IPS-NIHi11 (cell line): ENCODE measurements around the gene GTF2A2.
"Not testable (repeated sequence)": the region's sequence is repeated elsewhere in the genome, so short reads cannot be mapped to it uniquely, and the experiment has no call there.

Experiments used
- DNase-seq: peaks from one replicate; pipeline ENCODE4 v3.0.0; 2012; ENCODE audit warnings: mixed read lengths, low spot score

Gene GTF2A2, protein sequence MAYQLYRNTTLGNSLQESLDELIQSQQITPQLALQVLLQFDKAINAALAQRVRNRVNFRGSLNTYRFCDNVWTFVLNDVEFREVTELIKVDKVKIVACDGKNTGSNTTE

DNA sequence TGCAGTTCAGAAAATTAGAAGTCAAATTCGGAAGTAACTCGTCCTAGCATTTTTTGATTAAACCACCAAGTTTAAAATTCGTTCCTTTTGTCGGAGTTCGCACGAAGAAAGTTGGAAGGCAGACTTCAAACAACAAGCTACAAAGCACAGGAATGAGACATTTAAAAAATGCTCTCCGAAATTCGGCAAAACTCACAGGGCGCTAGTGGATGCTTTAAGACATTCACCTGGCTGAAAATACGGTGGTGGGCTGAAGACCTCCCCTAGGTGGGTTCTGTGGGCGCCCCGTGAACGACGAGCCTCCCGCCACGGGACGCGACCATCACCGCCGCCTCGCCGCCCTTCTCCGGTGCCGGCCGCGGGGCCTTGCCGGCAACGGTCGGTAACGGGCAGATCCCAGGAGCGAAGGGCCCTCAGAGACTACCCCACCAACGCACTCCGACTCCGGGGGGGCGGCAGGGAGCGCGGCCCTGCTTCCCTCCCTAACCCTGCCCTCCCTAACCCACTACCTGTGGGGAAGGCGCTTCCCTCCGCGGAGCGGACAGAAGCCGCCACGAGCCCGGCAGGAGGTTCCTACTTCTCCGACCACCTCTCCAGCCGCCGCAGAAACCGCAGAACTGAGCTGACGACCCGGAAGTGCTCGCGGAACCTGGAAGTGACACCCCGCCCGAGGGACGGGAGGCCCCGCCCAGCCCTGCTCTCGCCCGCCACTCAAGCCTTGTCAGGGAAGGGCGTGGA is at the start of gene GTF2A2:
Gene GTF2A2 (minus strand): TSS at position 619 of the 738 bp plus-strand sequence. CDS start 5,238 bp downstream, outside the sequence.
- peak; percentile 98 for DNase-seq

DNA sequence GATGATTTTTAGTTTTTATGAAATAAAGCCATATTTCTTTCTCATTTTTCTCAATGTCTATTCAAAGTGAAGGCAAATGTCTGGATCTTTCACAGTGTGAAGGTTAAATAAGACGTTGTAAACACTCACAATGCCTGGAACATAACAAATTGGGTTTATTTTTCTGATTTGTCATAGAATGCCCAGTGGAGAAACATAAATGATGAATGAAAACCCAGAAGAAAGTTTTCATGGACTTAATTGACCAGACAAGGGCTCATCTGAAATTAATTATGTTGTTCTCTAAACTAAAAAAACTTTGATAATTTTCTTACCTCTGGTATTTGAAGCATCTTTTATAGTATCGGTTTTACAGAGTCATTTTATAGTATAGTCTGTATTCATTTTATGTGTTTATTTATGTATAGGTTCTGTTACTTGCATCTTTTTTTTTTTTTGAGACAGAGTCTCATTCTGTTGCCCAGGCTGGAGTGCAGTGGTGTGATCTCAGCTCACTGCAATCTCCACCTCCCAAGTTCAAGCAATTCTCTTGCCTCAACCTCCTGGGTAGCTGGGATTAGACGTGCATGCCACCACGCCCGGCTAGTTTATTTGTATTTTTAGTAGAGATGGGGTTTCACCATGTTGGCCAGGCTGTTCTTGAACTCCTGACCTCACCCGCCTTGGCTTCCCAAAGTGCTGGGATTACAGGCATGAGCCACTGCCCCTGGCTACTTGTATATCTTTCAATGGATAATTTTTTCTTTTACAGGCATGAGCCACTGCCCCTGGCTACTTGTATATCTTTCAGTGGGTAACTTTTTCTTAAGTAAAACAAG is 46.9 kb upstream of the GTF2A2 start:
- no peak for DNase-seq

DNA sequence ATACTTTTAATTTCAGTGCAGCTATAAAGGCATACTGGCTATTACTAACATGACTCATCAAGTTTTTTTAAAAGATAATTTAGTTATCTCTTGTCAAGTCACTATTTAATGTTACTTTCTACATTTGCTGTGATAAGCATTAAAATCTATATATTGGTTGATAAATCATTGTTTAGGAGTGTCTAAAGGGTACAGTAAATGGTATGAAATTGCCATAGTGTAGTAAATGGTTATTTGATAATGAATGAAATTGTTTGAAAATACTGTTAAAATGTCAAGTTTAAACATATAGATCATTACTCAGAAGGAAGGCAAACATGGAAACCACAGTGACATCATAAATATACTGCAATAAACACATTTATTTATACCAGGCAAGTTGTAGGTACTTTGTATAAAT is 45.0 kb upstream of the GTF2A2 start:
- DNase-seq = no peak

DNA sequence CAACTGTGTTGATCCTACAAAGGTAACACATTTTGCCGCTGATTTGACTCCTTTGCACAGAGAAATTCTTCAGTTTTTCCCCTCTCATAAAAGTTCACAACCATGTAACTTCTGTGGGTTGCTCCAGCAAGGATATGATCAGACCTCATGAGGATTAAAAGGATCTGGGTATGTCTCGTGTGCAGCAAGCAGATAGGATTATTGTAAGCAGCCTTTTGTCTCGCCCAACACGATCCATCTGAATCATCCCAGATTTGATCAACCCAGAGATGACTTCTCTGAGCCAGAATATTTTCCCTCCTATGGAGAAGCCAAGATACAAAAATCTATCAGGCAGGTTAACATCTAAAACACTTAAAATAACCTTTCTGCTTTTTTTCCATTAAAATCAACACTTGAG is 44.6 kb upstream of the GTF2A2 start:
- no peak for DNase-seq

DNA sequence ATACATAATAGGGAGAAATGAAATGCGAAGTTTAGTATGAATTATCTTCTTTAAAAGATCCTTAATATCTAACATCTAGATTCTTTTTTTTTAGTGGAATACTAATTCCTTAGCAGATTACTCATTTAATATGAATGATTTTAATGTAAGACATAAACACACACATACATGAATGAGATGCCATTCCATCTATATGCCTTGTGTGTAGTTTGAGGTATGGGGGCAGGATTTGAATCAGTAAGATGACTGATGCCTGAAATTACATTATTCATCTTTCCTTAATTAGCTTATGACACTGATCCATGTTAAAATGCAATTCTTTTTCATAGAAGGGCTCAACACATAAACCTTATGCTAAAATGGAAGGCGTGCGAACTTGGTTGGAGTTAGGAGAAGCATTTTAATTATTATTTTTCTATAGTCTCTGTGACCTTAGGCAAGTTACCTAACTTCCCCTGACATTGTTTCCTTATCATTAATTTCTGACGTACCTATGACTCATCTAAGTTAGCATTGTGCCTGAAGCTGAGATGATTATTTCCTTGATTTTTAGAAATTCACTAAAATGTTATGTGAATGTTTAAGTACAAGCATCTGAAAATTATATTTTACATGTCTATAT is 42.6 kb upstream of the GTF2A2 start:
- DNase-seq = no peak

DNA sequence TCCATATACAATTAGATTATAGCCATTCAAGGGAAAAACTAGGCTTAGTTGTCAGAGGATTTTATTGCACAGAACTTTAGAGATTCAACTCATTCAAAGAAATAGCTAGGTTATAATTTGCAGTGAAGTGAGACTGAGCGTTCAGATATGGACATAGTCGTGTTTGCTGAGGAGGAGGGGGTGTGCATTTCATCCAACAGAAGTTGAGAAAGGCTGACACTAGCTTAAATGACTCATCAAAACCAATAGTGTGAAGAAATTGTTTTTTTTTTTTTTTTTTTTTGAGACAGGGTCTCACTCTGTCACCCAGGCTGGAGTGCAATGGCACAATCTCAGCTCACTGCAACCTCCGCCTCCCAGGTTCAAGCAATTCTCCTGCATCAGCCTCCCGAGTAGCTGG is 40.8 kb upstream of the GTF2A2 start:
- not testable (repeated sequence) for DNase-seq

DNA sequence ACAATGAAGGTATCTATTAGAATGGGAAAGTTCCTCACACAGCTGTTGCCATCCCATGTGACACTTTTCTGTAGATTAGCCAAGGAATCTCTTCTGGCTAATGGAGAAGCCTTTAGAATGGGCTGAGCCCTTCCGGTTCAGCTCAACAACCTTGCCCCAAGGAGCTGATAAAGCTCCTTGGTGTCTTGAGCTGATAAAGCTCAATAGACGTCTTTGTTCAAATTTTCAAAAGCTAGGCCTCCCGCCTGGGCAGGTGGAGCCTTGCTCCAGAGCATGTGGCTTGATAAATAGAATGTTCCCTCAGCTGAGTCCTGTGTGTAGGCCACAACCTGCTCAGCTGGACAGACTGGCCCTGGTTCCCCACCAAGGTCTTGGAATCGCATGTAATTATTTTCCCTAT is 39.0 kb upstream of the GTF2A2 start:
- DNase-seq = no peak

DNA sequence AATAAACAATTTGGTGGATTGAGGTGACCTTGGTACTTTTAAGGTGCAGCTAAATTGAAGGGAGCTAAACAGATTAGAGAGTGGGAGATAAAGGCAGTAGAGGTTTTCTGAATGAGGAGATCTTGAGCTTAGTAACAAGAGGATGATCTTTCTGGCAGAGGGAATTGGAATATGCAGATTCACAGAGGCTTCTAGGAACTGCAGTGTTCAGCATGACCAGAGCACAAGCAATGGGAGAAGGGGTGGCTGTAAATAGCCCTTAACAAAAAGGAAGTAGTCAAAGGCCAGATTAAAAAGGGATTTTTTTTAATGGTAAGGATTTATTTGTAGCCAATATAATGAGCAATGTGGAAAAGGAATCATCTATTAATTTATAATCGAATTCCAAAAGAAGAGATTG is 37.5 kb upstream of the GTF2A2 start:
- no peak for DNase-seq

DNA sequence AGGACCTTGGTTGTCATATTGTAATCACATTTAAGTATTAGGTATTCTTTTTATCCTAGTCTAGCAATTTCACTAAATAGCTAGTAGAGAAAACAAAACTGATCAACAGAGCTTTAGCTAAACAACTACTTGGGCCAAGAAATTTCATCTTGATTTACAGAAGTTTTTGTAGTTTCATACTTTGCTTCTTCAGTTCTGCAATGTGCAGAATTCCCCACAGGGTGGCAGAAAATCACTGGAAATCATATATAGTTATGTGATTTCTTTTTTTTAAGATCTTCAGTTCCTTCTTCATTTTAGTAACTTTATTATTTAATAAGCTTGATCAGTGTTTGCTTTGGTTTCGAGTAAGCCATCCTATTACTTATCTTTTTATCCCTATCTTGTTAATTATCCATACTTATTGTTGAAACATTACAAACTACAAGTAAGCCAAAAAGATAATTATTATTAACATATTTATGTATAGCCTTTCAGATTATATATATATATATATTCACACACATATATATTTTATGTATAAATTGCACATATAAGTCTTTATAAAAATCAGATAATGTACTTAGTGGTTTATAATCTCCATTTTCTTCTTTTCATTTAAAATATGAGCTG is 34.0 kb upstream of the GTF2A2 start:
- DNase-seq = no peak

DNA sequence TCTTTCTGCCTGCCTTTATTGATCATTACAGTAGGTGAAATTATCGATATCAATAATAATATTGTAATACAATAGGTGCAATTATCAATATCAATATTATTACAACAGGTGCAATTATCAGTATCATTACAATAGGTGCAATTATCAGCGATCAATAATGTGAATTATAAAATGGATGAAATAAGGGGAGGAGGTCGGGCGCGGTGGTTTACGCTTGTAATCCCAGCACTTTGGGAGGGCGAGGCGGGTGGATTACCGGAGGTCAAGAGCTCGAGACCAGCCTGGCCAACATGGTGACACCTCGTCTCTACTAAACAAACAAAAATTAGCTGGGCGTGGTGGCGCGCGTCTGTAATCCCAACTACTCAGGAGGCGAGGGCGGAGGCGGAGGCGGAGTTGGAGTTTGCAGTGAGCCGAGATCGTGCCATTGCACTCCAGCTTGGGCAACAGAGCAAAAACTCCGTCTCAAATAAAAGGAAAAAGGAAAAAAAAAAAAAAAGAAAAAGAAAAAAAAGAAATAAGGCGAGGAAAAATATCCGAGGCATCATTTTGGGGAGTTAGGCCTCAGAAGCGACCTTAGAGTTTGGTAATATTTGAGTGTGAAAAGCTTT is 32.4 kb upstream of the GTF2A2 start:
- DNase-seq = no peak

DNA sequence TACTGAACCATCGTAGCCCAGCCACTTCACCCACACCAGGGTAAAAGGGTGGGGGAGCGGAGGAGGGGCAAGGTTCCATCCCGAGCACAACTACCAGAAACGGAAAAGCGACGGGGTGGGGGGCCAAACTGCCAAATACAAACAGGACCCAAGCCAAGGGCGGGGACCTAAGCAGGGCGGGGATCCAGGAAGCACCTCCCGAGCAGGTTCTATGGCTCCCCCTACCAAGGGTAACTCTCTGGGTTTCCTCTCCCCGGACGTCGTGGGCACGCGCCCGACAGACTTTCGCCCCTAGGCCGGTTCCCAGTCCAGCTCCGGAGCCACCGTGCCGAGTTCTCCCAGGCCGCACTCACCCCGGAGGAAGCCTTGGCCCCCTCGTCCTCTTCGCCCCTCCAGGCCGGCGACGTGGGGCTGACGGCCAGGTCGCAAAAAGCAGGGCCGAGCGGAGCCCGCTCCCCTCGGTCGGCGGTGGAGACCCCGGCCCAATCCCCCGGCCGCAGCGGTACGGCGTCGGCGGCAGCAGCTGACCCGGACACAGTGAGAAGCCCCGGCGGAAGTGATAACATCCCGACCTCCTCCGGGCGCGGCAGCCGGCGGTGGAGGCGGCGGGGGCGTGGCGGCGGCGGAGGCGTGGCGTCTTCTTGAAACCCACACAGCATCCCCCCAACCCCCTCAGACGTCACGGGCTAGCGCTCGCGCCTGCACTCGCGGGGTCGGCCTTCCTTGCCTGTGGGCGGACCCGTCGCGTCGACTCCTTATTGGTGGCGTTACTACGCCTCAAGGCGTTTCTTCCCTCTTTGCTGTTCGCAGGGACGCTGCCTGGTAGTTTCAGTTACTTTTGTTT is 31.7 kb upstream of the GTF2A2 start, which contains the start of gene BNIP2:
Gene BNIP2 (minus strand): TSS at position 539 of the 844 bp plus-strand sequence. CDS start 6,863 bp downstream, outside the sequence.
- DNase-seq = peak; percentile 97

DNA sequence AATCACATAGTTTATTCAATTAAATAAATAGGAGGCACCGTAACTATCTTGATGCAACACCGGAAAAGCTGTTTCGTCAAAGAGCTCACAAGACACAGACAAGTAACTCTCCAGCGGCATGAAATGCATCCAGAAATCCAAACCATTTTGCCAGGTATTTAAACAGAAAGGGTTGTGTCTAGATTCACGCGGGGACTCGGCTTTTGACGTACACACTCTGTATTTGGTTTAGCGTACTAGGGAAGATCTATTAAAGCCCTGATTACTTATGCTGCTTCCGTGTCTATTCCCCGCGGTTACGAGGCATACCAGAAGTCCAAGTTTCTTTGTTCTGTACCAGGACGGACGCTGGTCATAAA is 31.1 kb upstream of the GTF2A2 start:
- no peak for DNase-seq

DNA sequence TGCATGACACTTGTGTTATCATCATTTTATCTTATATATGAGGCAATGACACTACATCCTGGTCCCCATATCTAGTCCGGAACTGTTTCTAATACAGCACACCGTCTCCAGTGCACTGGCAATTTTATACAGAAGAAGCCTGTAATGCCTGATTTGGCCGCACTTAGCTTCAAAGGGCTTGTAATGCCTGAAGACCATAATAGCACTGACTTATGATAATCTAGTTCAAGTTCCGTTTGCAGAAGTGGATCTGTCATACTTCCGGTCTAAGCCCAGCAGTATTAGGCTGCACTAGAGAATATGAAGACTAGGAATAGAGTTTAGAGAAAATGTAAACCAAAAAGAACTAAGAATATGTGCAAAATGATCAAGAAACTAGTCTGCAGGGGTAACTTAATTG is 30.5 kb upstream of the GTF2A2 start:
- DNase-seq = no peak

DNA sequence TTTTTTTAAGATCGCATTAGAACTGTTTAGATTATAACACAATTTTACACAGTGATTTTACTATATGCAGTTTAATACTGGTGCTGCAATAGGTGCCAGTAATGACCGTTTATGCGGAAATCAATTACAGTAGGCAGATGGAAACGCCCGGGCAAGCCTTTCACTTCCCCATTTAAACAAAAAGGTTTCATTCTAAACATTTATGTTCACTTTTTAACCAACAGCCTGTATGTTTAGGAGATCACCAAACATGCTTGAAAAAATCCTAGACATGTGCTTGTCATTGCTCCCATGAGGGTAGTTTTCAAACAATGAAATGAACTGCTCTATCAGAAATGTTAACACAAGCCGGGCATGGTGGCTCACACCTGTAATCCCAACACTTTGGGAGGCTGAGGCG is 29.1 kb upstream of the GTF2A2 start:
- no peak for DNase-seq

DNA sequence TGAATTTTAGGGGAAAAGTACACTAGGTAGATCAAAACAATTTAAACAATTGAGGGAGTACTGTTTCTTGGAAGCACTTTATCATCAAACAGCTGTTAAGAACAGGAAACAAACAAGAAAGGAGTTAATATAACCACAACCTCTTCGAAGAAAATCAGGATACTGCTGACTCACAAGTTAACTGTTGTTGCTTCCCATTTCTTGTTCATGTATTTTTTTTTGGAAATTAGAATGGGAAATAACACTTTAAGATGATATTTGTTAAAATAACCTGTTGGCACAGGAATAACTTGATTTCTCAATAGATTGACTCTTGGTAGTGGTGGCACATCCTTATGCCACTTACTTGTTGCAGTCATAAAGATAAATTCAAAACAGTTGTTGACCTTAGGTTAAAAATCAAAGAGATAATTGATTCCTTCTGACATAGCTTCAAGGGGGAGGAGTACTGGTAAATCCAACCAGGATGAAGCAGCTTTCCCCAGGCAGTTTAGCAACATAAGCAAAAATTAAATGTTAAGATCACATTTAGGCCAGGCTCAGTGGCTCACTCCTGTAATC is 28.5 kb upstream of the GTF2A2 start:
- no peak for DNase-seq

DNA sequence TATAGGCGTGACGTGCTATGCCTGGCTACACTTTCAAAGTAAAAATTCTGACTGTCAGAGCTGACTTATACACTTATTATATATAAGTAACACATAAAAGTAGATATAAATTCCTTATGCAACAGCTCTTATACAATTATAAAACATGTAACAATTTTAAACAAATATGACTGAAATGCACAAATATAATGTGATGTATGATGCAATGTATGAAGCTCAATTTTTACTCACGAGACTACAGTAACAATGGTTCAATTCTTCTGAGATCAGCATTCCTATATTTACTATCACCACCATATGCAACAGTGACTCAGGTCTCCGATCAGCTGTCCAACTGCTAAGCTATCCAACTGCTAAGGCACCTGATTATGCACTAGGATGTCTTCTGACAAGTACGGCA is 23.6 kb upstream of the GTF2A2 start:
- DNase-seq = no peak

DNA sequence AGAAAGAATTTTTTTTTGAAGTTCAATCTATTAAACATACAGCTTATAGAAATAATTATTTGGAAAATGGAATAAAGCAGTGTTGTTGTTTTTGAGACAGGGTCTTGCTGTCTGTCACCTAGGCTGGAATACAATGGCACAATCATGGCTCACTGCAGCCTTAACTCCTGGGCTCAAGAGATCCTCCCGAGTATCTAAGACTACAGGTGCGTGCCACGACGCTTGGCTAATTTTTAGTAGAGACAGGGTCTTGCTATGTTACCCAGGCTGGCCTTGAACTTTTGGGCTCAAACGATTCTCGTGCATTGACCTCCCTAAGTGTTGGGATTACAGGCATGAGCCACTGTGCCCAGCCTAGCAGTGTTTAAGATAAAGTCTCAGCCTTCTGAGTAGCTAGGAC is 23.0 kb upstream of the GTF2A2 start:
- DNase-seq = no peak

DNA sequence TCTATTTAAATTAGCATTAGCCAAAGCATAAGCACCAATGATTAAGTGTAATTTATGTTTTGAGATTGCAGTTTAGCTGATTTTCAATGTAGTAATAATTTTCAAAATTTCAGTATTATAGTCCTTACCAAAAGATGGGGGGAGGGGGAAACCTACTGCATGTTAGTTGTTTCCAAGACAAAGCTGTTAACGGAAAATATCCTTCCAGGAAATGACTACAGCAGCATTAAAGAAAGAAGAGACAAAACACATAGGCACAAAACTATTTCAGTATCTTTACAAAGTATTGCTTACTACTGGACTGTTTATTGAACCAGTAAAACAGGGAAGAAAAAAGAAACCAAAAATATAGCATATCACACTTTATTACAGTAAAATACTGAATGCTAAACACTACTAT is 21.3 kb upstream of the GTF2A2 start:
- DNase-seq = no peak

DNA sequence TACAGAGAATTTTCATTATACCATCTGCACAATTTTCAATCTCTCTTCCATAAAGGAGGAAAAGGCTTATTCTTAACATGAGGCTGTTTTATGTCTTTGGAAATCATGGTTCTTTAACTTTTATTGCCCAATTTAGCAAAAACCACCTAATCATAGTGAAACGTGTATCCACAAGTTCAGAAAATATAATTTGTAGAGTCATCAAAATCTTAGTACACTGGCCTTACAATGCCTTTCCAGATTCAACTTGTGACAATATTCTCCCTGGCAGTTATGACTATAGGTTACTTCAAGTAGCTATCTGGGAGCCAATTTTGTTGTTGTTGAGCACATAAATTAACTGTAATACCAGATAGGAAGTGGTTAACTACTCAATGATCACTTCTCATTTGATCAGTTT is 20.9 kb upstream of the GTF2A2 start:
- DNase-seq = no peak

DNA sequence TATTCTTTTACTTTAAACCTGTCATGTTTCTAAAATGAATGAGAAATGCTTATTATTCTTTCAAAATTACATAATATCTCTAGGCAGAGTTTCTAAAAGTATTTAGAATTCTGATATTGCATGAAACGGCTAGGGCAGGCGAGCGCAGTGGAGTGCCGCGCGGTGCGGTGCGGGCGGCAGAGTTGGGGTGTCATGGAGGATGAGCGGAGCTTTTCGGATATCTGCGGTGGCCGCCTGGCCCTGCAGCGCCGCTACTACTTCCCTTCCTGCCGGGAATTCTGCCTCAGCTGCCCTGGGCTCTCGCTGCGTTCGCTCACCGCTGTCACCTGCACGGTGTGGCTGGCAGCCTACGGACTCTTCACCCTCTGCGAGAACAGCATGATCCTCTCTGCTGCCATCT is 19.2 kb upstream of the GTF2A2 start:
- DNase-seq = no peak
